HG03442 (cell line): ENCODE results near the gene RBM34.
"Not testable (repeated sequence)": the region's sequence is repeated elsewhere in the genome, so short reads cannot be mapped to it uniquely, and the experiment has no call there.

Experiments used
- ATAC-seq: cut with Tn5 transposase; IDR thresholded peaks from one replicate; pipeline ENCODE4 v1.9.1; 2021; ENCODE audit warnings: mild to moderate bottlenecking, moderate library complexity; ENCODE audit not compliant: unreplicated experiment

RBM34 gene

GRCh38 chr1:235093013-235093695 lies 67.9 kb downstream of the RBM34 start:
- no peak for ATAC-seq

- ATAC-seq, result not testable (repeated sequence)
Measured at GRCh38 chr1:235092415-235092814, 68.6 kb downstream of the RBM34 start.

GRCh38 chr1:235092045-235092406 lies 69.0 kb downstream of the RBM34 start:
- ATAC-seq, result not testable (repeated sequence)

- not testable (repeated sequence) for ATAC-seq
Measured at GRCh38 chr1:235091319-235092044, 69.6 kb downstream of the RBM34 start.

- no peak for ATAC-seq
Measured at GRCh38 chr1:235090406-235091069, 70.5 kb downstream of the RBM34 start.

GRCh38 chr1:235088907-235089306 lies 72.1 kb downstream of the RBM34 start:
- no peak for ATAC-seq

GRCh38 chr1:235088430-235088829 lies 72.6 kb downstream of the RBM34 start:
- ATAC-seq, result no peak

GRCh38 chr1:235087906-235088305 lies 73.1 kb downstream of the RBM34 start:
- no peak for ATAC-seq

GRCh38 chr1:235085411-235086117 lies 75.5 kb downstream of the RBM34 start:
- ATAC-seq, result not testable (repeated sequence)
